ENCODE measurements around the gene BRCA1.
"Not testable (repeated sequence)": the region's sequence is repeated elsewhere in the genome, so short reads cannot be mapped to it uniquely, and the experiment has no call there.

The BRCA1 gene

DNA sequence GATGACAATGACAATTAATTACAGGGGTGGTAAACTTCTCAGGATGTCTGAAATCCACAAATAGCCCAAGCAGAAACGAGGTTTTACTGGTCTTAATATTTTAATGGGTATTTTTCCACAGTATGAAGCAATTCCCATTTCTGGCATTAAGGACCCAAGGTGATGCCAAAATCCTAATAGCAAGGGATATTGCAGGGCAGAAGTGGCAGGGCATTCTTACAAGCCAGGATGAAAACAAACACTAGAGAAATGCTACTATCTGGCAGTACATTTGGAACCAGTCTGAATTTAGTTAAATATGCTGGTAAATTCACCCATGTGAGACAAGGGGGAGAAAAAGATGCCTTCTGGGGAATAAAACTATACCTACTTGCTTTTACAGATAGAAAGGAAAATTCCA, 54.9 kb downstream of the BRCA1 start:
- DNase-seq (ENCODE audit: low read depth in 1 of 2, low spot score in 1 of 2): no peak

DNA sequence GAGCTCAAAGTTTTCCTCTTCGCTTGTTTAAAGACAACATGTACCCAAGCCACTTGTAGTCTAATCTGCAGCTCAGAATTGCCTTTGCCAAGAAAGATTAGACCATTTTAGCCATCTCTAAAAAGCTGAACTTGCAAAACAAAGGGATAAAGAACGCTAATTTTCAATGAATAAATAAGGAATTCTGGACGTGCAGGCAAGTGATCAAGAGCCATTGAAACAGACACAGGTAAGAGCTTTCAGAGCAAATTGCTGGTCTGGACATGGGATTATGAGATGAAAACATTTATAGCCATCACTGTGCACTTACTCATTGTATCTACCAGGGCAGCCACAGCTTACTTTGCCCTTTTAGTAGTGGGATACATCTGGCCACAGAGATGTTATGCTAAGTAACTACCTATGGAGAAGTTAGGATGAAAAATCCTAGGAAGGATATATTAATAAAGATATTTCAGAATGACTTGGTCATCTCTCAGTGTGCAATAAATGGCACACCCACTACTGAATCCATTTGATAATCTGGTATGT, 55.7 kb downstream of the BRCA1 start:
- DNase-seq (ENCODE audit: low read depth in 1 of 2, low spot score in 1 of 2): no peak

DNA sequence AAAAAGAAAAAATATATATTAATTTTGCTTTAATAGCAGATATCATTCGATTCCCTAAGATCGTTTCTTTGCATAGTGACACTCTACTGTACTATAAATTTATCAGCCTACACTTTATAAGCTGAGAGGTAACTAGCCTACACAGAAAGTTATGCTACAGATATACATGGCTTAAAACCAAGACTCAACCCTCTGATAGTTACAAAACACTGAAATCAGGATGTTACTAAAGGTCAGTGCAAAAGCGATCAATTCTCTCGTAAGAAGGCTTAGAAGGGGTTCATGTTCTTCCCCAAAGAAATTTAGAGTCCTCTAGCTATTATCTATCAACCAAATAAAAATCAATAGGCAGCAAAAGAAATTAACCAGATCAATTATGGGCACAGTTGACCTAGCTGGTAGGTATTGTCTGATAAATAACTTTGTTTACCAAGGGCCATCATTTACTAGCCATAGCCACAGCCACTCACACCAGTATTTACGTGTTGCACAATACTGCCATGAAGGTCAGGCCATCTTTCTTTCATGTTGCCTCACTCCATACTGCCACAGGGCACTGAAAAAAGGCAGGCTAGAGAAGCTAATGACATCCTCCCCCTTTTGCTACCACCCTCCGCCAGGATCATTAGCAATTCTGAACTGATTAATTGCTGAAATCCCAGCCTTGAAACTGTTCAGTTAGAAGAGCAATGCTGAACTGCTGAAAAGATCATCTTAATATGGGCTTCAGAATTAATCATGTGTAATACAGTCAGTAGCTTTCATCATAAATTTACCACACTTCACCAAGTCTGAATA, 56.4 kb downstream of the BRCA1 start:
- no peak for DNase-seq (ENCODE audit: low read depth in 1 of 2, low spot score in 1 of 2)

DNA sequence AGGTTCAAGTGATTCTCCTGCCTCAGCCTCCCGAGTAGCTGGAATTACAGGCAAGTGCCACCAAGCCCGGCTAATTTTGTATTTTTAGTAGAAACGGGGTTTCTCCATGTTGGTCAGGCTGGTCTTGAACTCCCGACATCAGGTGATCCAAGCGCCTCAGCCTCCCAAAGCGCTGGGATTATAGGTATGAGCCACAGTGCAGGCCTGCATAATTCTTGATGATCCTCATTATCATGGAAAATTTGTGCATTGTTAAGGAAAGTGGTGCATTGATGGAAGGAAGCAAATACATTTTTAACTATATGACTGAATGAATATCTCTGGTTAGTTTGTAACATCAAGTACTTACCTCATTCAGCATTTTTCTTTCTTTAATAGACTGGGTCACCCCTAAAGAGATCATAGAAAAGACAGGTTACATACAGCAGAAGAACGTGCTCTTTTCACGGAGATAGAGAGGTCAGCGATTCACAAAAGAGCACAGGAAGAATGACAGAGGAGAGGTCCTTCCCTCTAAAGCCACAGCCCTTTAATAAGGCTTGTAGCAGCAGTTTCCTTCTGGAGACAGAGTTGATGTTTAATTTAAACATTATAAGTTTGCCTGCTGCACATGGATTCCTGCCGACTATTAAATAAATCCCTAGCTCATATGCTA, 62.1 kb downstream of the BRCA1 start:
- no peak for DNase-seq (ENCODE audit: low read depth in 1 of 2, low spot score in 1 of 2)

DNA sequence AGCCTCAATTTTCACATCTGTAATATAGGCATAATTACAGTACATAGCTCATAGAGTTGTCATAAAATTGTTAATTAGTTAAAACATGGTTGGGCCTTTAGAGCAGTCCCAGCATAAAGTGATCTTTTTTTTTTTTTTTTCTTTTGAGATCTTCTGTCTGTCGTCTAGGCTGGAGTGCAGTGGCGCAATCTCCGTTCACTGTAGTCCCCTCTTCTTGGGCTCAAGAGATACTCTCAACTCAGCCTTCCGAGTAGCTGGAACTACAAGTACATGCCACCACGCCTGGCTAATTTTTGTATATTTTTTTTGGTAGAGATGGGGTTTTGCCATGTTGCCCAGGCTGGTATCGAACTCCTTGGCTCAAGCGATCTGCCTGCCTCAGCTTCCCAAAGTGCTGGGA, 69.1 kb downstream of the BRCA1 start:
- DNase-seq (ENCODE audit: low read depth in 1 of 2, low spot score in 1 of 2): no peak

DNA sequence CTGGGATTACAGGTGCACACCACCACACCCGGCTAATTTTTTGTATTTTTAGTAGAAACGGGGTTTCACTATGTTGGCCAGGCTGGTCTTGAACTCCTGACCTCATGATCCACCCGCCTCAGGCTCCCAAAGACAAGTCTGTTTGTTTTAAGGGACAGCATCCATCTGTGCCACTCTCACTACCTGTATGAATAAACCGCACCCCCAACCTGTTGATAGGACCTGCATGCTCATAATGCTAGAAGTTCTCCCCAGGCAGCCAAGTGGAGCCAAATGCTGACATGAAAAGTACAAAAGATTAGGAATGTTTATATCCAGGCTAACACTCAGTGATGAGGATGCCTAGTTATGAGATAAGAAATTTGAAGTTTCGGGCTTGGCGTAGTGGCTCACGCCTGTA, 72.2 kb downstream of the BRCA1 start:
- DNase-seq (ENCODE audit: low read depth in 1 of 2, low spot score in 1 of 2): not testable (repeated sequence)

DNA sequence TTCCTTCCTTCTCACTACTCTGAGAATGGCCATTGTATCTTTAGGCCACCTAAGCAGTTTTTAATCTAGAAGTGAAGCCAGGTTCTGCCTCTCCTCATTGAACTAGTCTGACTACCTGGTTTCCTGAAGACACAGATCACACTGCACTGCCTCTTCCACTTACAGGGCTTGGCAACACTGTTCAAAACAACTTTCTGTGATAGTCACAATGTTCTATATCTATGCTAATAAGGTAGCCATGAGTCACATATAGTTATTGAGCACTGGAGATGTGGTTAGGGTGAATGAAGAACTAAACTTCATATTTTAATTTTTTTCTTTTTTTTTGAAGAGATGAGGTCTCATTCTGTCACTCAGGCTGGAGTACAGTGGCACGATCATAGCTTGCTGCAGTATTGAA, 73.2 kb downstream of the BRCA1 start:
- DNase-seq (ENCODE audit: low read depth in 1 of 2, low spot score in 1 of 2): no peak

DNA sequence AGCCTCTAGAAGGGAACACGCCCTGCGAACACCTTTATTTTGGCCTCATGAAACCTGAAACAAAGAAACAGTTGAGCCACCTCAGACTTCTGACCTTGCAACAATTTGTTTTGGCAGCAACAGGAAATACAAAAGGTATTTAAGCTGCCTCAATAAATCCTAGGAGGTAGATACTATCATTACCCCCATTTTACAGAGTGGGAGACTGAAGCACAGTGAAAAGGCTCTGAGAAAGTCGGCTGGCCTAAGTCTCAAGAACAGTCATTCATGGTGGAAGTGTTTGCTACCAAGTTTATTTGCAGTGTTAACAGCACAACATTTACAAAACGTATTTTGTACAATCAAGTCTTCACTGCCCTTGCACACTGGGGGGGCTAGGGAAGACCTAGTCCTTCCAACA, 81.1 kb downstream of the BRCA1 start:
- no peak for DNase-seq (ENCODE audit: low read depth in 1 of 2, low spot score in 1 of 2)

DNA sequence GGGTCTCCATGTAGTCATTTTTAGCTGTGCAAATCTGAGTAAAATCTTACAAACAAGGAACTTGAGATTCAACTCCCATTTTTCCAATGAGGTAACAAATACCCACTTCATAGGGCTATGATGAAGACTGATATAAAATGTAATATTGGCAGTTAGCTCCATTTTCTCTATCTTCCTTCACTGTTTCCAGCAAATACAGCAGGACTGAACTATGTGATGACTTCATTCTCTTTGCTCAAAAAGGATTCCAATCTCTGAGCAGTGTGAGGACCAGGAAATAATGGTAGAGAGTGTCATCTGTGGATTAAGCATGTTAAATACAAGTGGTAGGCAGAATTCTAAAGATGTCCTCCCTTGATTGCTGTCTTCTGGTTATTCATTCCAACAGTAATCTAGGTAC, 81.9 kb downstream of the BRCA1 start:
- no peak for DNase-seq (ENCODE audit: low read depth in 1 of 2, low spot score in 1 of 2)

DNA sequence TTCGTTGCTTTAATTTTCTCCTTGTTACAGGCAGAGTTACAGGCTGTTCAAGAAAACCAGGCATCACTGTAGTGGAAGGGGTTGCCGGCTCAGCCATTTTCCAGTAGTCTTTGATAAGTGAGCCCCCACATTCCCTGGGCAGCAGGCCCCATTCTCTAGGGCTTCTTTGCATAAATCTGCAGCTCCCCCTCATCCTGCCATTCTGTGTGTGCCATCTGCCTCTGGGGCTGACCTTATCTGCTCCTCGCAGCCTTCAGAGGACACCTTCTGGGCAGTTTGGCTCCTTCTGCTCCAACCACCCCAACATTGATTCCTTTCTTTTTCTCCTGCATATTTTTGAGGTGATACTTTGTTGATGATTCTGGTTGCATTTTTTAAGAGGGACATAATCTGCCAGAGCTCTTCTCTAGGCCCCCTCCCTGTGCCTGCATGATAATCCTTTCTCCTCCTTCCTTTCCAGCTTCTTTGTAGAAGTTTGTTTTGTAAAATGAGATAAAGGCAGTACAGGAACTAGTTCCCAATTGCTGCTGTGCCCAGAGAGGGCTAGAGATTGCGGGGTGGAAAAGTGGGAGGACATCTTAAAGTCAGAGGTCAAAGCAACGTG, 83.0 kb downstream of the BRCA1 start:
- no peak for DNase-seq (ENCODE audit: low read depth in 1 of 2, low spot score in 1 of 2)

DNA sequence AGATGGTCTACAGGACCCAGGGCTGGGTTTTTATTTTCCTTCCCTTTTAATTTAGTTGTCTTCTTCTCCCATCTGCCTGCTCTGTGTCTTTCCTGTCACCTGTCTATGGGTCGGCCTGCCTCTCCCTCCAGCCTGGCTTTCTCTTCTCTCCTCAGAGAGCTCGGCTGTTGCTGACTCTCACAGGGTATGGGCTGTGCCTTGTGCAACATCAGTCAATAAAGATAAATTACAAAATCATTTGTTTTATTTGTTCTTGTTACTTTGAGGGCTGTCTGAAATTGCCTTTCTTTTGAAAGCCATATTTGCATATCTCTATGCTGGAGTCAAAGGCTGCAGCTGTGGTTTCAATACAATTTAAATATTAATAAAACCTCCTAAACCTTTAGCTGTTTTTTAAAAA, 84.5 kb downstream of the BRCA1 start:
- no peak for DNase-seq (ENCODE audit: low read depth in 1 of 2, low spot score in 1 of 2)

DNA sequence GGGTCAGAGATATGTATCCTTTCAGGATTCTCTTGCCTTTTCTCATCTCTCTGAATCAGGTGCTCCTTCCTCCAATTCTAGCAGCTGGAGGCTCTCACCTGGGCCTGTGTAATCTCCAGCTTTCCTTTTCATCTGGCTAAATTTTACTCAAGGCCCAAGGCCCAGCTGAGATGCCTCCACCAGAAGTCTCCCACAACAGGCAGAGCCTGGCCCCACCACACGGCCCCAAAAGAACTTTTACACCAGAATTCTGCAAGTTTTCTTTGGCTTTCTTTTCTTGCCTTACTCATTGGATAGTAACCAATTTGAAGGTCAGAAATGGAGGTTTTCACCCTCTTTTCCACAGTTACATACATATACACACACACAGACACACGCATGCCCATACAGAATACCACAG, 85.5 kb downstream of the BRCA1 start:
- DNase-seq (ENCODE audit: low read depth in 1 of 2, low spot score in 1 of 2): no peak

DNA sequence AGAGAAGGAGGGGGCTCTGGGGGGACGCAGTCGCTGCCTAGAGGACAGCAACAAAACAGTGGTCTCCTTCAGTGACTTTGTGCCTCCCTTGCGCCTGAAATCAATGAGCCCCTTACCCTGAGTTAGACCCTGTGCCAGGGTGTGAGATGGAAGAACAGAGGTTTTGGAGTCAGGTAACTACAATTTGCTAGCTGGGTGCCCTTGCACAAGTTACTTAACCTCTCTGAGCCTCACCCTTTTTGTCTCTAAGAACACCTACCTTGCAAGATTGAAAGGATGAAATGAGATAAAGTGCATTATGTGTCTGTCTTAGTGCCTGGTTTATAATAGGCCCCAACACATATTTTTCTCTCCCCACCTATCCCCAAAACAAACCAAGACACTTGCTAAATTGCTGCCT, 90.3 kb downstream of the BRCA1 start:
- DNase-seq (ENCODE audit: low read depth in 1 of 2, low spot score in 1 of 2): no peak

DNA sequence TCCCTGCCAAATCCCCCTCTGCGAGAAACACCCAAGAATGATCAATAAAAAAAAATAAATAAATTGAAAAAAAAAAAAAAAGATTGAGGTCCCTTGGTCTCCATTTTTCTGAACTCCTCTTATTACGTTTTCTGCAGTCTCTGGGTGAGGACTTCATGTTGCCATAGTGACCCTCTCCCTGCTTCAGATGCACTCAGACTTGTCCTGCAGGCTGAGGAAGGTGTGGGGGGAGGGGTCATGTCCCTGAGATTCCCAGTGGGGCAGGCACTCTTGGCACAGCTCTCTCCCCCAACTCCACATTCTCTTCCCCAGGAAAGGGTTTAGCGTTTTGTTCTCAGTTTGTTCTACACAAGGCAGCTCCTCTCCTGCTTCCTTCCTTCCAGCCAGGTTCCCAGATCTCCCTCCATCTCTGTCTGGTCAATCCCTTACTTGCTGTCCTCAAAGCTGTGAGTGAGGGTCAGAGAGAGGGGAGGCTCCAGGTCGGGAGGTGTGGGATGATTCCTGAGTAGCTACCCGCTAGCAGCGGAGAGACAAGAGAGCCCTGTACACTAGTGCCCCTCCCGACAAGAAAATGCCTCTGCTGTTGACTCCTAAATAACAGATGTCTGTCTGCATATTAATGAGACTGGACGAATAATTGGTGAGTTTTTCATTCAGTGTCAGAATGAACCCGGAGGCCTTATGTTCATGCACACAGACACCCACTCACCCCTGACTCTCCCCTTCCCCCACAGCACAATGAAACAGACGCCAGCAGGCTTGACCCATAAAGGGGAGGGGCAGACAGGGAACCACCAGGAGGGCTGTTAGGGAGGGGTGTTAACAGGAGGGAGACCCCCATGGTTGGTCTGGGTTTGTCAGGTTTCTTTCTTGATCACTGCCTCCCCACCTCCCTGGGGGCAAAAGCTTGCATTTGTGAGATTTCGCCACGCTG, 90.9 kb downstream of the BRCA1 start:
- no peak for DNase-seq (ENCODE audit: low read depth in 1 of 2, low spot score in 1 of 2)

DNA sequence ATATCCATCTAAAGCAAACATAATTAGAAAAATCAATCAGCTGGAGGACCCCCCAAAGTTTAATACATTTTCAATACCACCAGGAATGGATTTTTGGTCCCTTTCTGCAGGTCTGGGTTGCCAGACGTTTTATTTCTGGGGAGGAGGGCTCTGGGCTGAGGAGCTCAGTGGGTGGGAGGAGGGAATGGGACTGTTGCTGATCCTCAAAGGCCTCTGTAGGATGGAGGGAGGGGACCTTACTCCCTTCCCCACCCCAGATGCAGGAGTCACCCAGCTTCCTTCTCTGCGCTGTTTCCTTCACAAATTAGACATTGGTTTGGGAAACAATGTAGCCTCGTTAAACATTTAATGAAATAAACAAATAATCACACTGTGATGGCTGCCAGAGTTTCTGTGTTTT, 93.5 kb downstream of the BRCA1 start:
- DNase-seq (ENCODE audit: low read depth in 1 of 2, low spot score in 1 of 2): no peak

DNA sequence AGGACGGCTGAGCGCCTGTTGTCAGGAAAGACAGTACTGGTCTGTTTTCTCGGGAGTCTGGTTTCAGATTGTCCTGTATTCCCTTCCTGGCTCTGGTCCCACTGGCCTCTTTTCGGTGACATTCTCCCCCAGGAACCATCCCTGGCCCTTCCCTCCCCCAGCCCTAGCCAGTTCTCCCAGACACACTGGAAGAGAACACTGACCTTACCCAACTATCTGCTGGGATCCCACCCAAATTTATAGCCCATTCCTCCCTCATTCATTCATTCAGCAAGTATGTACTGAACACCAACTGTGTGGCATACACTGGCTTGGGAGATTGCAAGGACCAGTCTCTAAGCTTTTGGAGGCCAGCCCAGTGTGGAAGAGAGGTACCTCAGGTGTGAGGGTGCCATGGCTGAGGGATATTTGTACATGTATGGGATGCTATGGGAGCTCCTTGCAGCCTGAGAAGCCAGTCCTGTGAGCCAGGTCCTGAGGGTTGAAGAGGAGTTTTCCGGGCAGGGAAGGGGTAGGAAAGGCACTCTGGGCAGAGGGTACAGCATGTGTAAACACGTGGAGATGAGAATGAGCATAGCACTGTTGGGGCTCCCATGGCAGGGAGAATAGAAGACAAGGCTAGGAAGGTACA, 94.9 kb downstream of the BRCA1 start:
- no peak for DNase-seq (ENCODE audit: low read depth in 1 of 2, low spot score in 1 of 2)

DNA sequence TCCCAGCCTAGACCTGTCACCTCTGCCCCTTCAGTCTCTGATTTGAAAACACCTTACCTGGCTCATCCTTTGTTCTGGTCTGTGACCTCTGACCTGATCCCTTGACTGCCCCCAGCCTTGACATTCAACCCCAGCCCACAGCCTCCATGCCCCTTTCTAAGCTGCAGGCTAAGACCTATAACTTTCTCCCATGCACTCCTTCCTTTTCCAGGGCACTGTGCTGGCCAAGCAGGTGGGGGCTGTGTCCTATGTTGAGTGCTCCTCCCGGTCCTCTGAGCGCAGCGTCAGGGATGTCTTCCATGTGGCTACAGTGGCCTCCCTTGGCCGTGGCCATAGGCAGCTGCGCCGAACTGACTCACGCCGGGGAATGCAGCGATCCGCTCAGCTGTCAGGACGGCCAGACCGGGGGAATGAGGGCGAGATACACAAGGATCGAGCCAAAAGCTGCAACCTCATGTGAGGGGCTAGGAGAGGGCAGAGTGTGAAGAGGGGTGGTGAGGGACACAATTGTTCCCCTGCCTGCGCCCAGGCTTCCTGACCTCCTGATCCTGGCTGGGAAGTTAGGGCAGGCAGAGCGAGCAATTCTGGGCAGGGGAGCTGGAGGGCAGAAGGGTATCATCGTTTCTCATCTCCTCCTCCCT, 96.8 kb downstream of the BRCA1 start:
- DNase-seq (ENCODE audit: low read depth in 1 of 2, low spot score in 1 of 2): no peak

DNA sequence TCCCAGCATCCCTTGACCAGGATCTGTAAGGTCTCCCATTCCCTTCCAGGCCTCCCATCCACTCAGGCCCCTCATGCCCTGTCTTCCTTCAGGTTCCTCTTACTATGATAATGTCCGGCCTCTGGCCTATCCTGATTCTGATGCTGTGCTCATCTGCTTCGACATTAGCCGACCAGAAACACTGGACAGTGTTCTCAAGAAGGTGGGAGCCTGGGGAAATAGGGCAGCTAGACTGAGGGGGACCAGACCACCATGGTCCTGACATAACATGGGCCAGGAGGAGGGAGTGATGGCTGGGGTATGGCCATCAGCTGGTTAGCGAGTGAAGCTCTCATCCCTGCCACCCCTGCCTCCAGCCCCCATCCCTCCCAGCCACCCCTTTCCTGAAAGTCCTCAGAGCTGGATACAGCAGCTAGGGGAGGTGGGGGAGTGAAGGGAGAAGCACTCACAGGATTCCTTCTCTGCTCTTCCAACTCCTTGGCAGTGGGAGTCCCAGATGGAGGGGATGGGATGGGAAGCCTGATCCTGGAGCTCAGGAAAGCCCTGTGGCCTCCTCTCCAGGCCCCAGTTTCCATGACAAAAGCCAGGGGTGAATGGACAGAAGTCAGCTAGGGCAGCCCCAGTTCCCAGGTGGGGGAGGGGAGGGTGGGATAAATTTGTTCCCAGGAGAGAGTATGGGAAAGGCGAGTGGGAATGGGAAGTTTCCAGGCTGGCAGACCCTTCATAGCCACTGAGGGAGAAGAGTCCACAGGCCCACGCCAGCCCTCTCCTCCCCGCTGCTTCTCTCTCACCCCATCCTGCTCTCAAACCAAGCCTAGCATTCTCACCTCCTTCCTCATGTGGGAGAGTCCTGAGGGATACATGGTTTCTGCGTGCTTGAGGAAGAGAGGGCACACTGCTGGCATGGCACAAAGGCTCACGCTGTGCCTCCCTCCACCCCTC, 97.8 kb downstream of the BRCA1 start:
- DNase-seq (ENCODE audit: low read depth in 1 of 2, low spot score in 1 of 2): no peak

DNA sequence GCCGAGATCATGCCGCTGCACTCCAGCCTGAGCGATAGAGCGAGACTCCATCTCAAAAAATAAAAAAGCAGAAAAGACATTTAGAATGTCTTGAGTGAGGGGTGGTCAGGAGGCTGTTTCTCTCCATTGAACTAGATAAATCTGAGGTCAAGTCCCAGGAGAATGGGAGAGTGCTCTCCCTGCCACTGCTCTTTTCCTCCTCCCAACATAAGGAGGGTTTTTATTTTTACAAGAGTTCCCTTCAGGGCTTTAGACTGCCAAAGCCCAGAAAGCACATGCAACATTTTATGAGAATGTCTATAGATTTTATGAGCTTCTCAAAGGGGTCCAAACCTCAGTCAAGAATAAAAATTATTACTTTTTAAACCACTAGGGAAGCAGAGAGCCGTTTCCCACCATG, 98.6 kb downstream of the BRCA1 start:
- no peak for DNase-seq (ENCODE audit: low read depth in 1 of 2, low spot score in 1 of 2)

Data from stimulated activated CD4-positive, alpha-beta T cell treated with anti-CD3 and anti-CD28 coated beads, Interleukin-15, amount 100 ng/mL, for 1 hour (primary cell).